Lower lobe of right lung (tissue), 2 donors: ENCODE results near the gene SHOX. TPM values are rescaled to one million over a fixed set of nuclear protein-coding genes. Genes with fewer than 3 reads are reported as not detected.

Experiments
- ATAC-seq, 2 donors: fragments of 200-7000 bp; cut with Tn5 transposase; one replicate each; pipeline ENCODE4 v1.9.1; 2020 to 2022; ENCODE audit warnings: mild to moderate bottlenecking in 2 of 2, moderate library complexity in 2 of 2
- DNase-seq: peaks from one replicate; pipeline ENCODE4 v3.0.0-alpha.2; 2020
- H3K27ac ChIP-seq: fragments of 200-600 bp; one replicate; pipeline ENCODE4 v1.8.0; 2022
- H3K27me3 ChIP-seq: fragments of 200-600 bp; one replicate; pipeline ENCODE4 v1.8.0; 2022; ENCODE audit warnings: low read depth
- H3K36me3 ChIP-seq: fragments of 200-600 bp; one replicate; pipeline ENCODE4 v1.8.0; 2022; ENCODE audit warnings: mild to moderate bottlenecking
- H3K4me1 ChIP-seq: fragments of 200-600 bp; one replicate; pipeline ENCODE4 v1.8.0; 2022
- H3K4me3 ChIP-seq: fragments of 200-600 bp; one replicate; pipeline ENCODE4 v1.8.0; 2022; ENCODE audit warnings: mild to moderate bottlenecking
- H3K9me3 ChIP-seq: fragments of 200-600 bp; one replicate; pipeline ENCODE4 v1.8.0; 2022
- CTCF ChIP-seq: fragments of 200-600 bp; IDR thresholded peaks from one replicate; pipeline ENCODE4 v1.8.0; 2022; ENCODE audit warnings: antibody characterized with exemption, mild to moderate bottlenecking
- intact Hi-C: fragments of 100-400 bp; cut with DNase I; formaldehyde crosslinking; loops from one replicate; pipeline ENCODE4 v1.11.0; 2022
- total RNA-seq: library from RNA; stranded (reverse); fragmentation: NEBNext Ultra II Directional; extraction: Animal tissue kit (Norgen Biotek cat#: 25700); gene quantifications from one replicate; pipeline ENCODE4 v1.2.1, GENCODE V29; 2021
- donor health status: DM: no; HTN: yes; CAD: no; lungs with severe emphysema.

The SHOX gene
- total RNA-seq, 1 donor from 2014 or later, result not detected

DNA sequence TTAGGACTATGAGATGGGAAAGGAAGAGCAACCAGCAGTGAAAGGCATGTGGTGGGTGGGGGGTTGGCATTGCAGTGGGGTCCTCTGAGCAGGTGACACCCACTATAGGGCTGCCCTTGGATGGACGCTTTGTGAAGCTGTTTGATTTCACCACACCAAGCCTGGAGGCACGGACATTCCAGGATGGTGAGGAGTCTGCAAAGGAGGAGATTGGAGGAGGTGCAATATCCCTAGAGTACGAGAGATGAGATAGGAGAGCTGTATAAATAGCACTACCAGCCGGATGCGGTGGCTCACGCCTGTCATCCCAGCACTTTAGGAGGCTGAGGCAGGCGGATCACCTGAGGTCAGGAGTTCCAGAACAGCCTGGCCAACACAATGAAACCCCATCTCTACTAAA lies 42.3 kb downstream of the SHOX start:
- DNase-seq (no peak), ATAC-seq (no peak)
- no peaks in the 10 kb centered on the region for H3K9me3 ChIP-seq
- intact Hi-C loops, result no loop called here
- no peak for TF ChIP-seq CTCF
- no peaks in the 10 kb centered on the region for H3K27me3 ChIP-seq
- no peaks in the 10 kb centered on the region for H3K36me3 ChIP-seq
- H3K27ac ChIP-seq, result no peak overlapping the region
- H3K4me3 ChIP-seq, result no peak overlapping the region
- H3K4me1 ChIP-seq, result no peaks in the 10 kb centered on the region

DNA sequence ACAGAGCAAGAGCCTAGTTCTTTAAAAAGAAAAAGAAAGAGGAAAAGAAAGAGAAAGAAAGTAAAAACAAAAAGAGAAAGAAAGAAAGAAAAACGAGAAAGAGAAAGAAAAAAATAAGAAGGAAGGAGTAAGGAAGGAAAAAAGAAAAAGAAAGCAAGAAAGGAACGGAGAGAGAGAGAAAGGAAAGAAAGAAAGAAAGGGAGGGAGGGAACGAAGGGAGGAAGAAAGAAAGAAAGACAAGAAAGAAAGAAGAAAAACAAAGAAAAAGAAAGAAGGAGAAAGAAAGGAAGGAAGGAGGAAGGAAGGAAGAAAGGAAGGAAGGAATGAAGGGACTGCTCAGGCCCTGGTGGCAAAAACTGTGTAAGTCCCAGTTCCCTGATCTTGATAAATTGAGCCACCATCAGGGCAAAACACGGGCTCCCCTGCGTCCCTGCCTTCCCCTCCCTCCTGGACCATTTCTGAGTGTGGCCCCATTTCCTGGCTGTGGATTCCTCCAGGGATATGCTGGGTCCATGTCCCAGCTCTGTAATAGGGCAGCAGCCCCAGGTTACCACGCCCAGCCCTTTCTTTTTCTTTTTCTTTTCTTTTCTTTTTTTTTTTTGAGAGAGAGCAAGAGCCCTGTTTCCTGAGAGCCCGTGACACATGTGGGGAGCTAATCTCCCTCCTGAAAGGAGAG lies 44.8 kb downstream of the SHOX start:
- Histone ChIP-seq H3K4me3 (no peak overlapping the region), H3K27me3 (no peaks in the 10 kb centered on the region), H3K36me3 (no peaks in the 10 kb centered on the region), H3K4me1 (no peaks in the 10 kb centered on the region), H3K9me3 (no peaks in the 10 kb centered on the region), H3K27ac (no peak overlapping the region)
- ATAC-seq, result no peak
- TF ChIP-seq CTCF, result no peak
- intact Hi-C loops, result no loop called here
- DNase-seq, result no peak

GRCh38 chrX:675955-676295 lies 45.3 kb downstream of the SHOX start:
- H3K4me3 ChIP-seq, result no peak overlapping the region
- no peak overlapping the region for H3K27ac ChIP-seq
- H3K4me1 ChIP-seq, result no peaks in the 10 kb centered on the region
- no peak for TF ChIP-seq CTCF
- no peak for ATAC-seq
- no peaks in the 10 kb centered on the region for H3K9me3 ChIP-seq
- no peak for DNase-seq
- H3K36me3 ChIP-seq, result no peaks in the 10 kb centered on the region
- no peaks in the 10 kb centered on the region for H3K27me3 ChIP-seq
- intact Hi-C loops, result no loop called here

GRCh38 chrX:677376-677775 lies 46.8 kb downstream of the SHOX start:
- DNase-seq (no peak), ATAC-seq (no peak)
- Histone ChIP-seq H3K36me3 (no peaks in the 10 kb centered on the region), H3K27me3 (no peaks in the 10 kb centered on the region), H3K4me1 (no peaks in the 10 kb centered on the region), H3K9me3 (no peaks in the 10 kb centered on the region), H3K27ac (no peak overlapping the region), H3K4me3 (no peak overlapping the region)
- TF ChIP-seq CTCF, result no peak
- intact Hi-C loops, result no loop called here

DNA sequence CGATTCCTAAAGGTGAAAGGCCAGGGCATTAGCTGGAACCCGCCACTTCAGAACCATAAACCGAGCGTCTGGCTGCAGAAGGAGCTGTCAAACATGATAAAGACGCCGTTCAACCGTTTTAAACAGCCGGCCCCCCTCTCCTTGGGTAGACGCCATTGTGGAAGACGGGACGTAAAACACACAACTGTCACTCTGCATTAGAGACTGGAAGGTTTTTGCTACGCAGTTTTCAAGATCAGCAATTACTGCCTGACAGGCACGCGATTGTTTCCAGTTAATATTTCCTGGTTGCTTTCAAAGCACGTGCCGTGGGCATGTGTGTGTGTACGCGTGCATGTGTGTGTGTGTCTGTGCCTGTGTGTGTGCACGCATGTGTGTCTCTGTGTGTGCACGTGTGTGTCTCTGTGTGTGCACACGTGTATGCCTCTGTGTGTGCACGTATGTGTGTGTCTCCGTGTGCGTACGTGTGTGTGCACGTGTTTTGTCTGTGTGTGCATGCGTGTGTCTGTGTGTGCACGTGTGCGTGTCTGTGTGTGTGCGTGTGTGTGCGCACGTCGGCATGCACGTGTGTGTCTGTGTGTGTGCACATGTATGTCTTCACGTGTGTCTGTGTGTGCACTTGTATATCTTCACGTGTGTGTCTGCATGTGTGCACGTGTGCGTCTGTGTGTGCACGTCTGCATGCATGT lies 48.8 kb downstream of the SHOX start:
- H3K4me3 ChIP-seq, result no peak overlapping the region
- no peak for TF ChIP-seq CTCF
- intact Hi-C loops, result no loop called here
- H3K9me3 ChIP-seq, result no peaks in the 10 kb centered on the region
- no peaks in the 10 kb centered on the region for H3K36me3 ChIP-seq
- DNase-seq (no peak), ATAC-seq (no peak)
- H3K27ac ChIP-seq, result no peak overlapping the region
- H3K27me3 ChIP-seq, result no peaks in the 10 kb centered on the region
- no peaks in the 10 kb centered on the region for H3K4me1 ChIP-seq
